ENCODE data around the gene HTRA1.

The HTRA1 gene

GRCh38 chr10:122466951-122467381, 5.6 kb downstream of the HTRA1 start:
- H3K4me3 ChIP-seq (ENCODE audit: low read depth, low read length): no peak overlapping the region
- no peak for TF ChIP-seq CTCF (IDR thresholded peaks at IDR 0.05; ENCODE audit: low read depth, low read length)

GRCh38 chr10:122467701-122468100, 6.3 kb downstream of the HTRA1 start:
- no peak for TF ChIP-seq CTCF (IDR thresholded peaks at IDR 0.05; ENCODE audit: low read depth, low read length)
- H3K4me3 ChIP-seq (ENCODE audit: low read depth, low read length): no peak overlapping the region

- TF ChIP-seq CTCF (IDR thresholded peaks at IDR 0.05; ENCODE audit: low read depth, low read length): no peak
- H3K4me3 ChIP-seq (ENCODE audit: low read depth, low read length): no peak overlapping the region
These were observed 7.1 kb downstream of the HTRA1 start for GRCh38 chr10:122468307-122468925.

- no peak overlapping the region for H3K4me3 ChIP-seq (ENCODE audit: low read depth, low read length)
- TF ChIP-seq CTCF (IDR thresholded peaks at IDR 0.05; ENCODE audit: low read depth, low read length): no peak
These were observed 7.8 kb downstream of the HTRA1 start for GRCh38 chr10:122468926-122469781.

GRCh38 chr10:122469848-122470247, 8.5 kb downstream of the HTRA1 start:
- no peak for TF ChIP-seq CTCF (IDR thresholded peaks at IDR 0.05; ENCODE audit: low read depth, low read length)
- no peak overlapping the region for H3K4me3 ChIP-seq (ENCODE audit: low read depth, low read length)

- no peak for TF ChIP-seq CTCF (IDR thresholded peaks at IDR 0.05; ENCODE audit: low read depth, low read length)
- no peak overlapping the region for H3K4me3 ChIP-seq (ENCODE audit: low read depth, low read length)
These were observed 10.3 kb downstream of the HTRA1 start for GRCh38 chr10:122471531-122472177.

GRCh38 chr10:122473116-122473515, 11.8 kb downstream of the HTRA1 start:
- H3K4me3 ChIP-seq (ENCODE audit: low read depth, low read length): no peak overlapping the region
- no peak for TF ChIP-seq CTCF (IDR thresholded peaks at IDR 0.05; ENCODE audit: low read depth, low read length)
